SK-N-SH (cell line): Measurements from ENCODE around the gene AKAP6. TPM values are rescaled to one million over a fixed set of nuclear protein-coding genes. Genes with fewer than 3 reads are reported as not detected.

Experiments
- CTCF ChIA-PET: fragments of 300-600, 350-600 bp; formaldehyde crosslinking; extraction: SDS; loops from one replicate; lab custom pipeline; 2021; lab: Yijun Ruan, JAX
- POLR2A ChIA-PET: fragments of 350-600 bp; sonication (Branson Sonifier 250); formaldehyde crosslinking; extraction: SDS; loops from one replicate; lab custom pipeline; 2020; ENCODE audit warnings: antibody characterized with exemption, inconsistent platforms; lab: Yijun Ruan, JAX
- DNase-seq: peaks from one replicate; pipeline ENCODE4 v3.0.0; 2012
- H2AFZ ChIP-seq: fragments of 200-600 bp; sonication (generic); 2 replicates; pipeline ENCODE4 v1.8.1; 2016; ENCODE audit warnings: antibody characterized with exemption, mild to moderate bottlenecking, low read depth
- H3F3A ChIP-seq: fragments of 200-600 bp; sonication (generic); replicated peaks from 2 replicates; pipeline ENCODE3; 2016; ENCODE audit warnings: antibody characterized with exemption, mild to moderate bottlenecking; ENCODE audit not compliant: insufficient read depth
- H3K27ac ChIP-seq, 2 experiments: fragments of 200-500 bp in 1 of 2; fragments of 200-600 bp in 1 of 2; sonication (Bioruptor generic) in 1 of 2; sonication (generic), shearing (Covaris generic) in 1 of 2; 2 replicates each; pipeline versions ENCODE4 v1.5.1 to v1.6.1; 2014 to 2016; ENCODE audit warnings: low read depth in 2 of 2, inconsistent platforms in 1 of 2, low read length in 1 of 2, mild to moderate bottlenecking in 1 of 2, mixed read lengths in 1 of 2
- H3K27me3 ChIP-seq: fragments of 200-600 bp; sonication (generic), shearing (Covaris generic); 2 replicates; pipeline ENCODE4 v1.6.1; 2016; ENCODE audit warnings: mixed run types; ENCODE audit not compliant: insufficient read depth
- H3K36me3 ChIP-seq, 2 experiments: fragments of 200-500 bp in 1 of 2; fragments of 200-600 bp in 1 of 2; sonication (Bioruptor generic) in 1 of 2; sonication (generic) in 1 of 2; replicated peaks in 1 of 2; 2 replicates each; pipeline versions ENCODE3 to v1.5.1; 2014 to 2016; ENCODE audit warnings: low read length in 1 of 2, mild to moderate bottlenecking in 1 of 2; ENCODE audit not compliant: insufficient read depth in 2 of 2, control insufficient read depth in 1 of 2
- H3K4me1 ChIP-seq, 2 experiments: fragments of 200-500 bp in 1 of 2; fragments of 200-600 bp in 1 of 2; sonication (Bioruptor generic) in 1 of 2; sonication (generic), shearing (Covaris generic) in 1 of 2; 2 replicates each; pipeline versions ENCODE4 v1.5.1 to v1.6.1; 2014 to 2016; ENCODE audit warnings: low read depth in 1 of 2, low read length in 1 of 2, mixed run types in 1 of 2; ENCODE audit not compliant: insufficient read depth in 2 of 2, control insufficient read depth in 1 of 2
- H3K4me2 ChIP-seq: fragments of 200-600 bp; sonication (generic), shearing (Covaris generic); 2 replicates; pipeline ENCODE4 v1.6.1; 2017; ENCODE audit warnings: mixed run types
- H3K4me3 ChIP-seq, 2 experiments: fragments of 200-500 bp in 1 of 2; fragments of 200-600 bp in 1 of 2; sonication (Bioruptor generic) in 1 of 2; sonication (generic), shearing (Covaris generic) in 1 of 2; 2 replicates each; pipeline versions ENCODE4 v1.5.1 to v1.8.1; 2014 to 2016; ENCODE audit warnings: low read depth in 2 of 2, inconsistent platforms in 1 of 2, low read length in 1 of 2, mild to moderate bottlenecking in 1 of 2, mixed read lengths in 1 of 2, moderate library complexity in 1 of 2
- H3K79me2 ChIP-seq: fragments of 200-600 bp; sonication (generic); 2 replicates; pipeline ENCODE4 v1.8.1; 2017; ENCODE audit warnings: mild to moderate bottlenecking; ENCODE audit not compliant: insufficient read depth
- H3K9ac ChIP-seq: fragments of 200-600 bp; sonication (generic); 2 replicates; pipeline ENCODE4 v1.6.1; 2017; ENCODE audit warnings: mixed run types
- H3K9me2 ChIP-seq: fragments of 200-600 bp; sonication (generic); 2 replicates; pipeline ENCODE4 v1.6.1; 2017; ENCODE audit warnings: mixed run types
- H3K9me3 ChIP-seq: fragments of 200-600 bp; sonication (generic); 2 replicates; pipeline ENCODE4 v1.6.1; 2017; ENCODE audit warnings: mixed run types, mild to moderate bottlenecking, moderate library complexity
- H4K20me1 ChIP-seq: fragments of 200-600 bp; sonication (generic); 2 replicates; pipeline ENCODE4 v1.6.1; 2017; ENCODE audit warnings: mild to moderate bottlenecking, mixed run types; ENCODE audit not compliant: insufficient read depth
- CHD2 ChIP-seq: fragments of 150-350 bp; IDR thresholded peaks from 2 replicates; pipeline ENCODE4 v1.6.1; 2018; ENCODE audit warnings: low read length; ENCODE audit not compliant: partially characterized antibody
- ELF1 ChIP-seq: IDR thresholded peaks from 2 replicates; pipeline ENCODE4 v1.4.0; 2012
- EP300 ChIP-seq, 2 experiments: IDR thresholded peaks; 2 replicates each; pipeline versions ENCODE4 v1.4.0 to v1.6.1; 2012; ENCODE audit warnings: borderline replicate concordance in 1 of 2, low read depth in 1 of 2, low read length in 1 of 2
- EZH2phosphoT487 ChIP-seq: fragments of 200-600 bp; sonication (generic); IDR thresholded peaks from 2 replicates; pipeline ENCODE4 v1.6.1; 2017; ENCODE audit warnings: low read depth, mixed run types, mild to moderate bottlenecking, antibody characterized with exemption, moderate library complexity, borderline replicate concordance
- FOXJ3 ChIP-seq: sonication (generic); formaldehyde crosslinking; IDR thresholded peaks from 2 replicates; pipeline ENCODE4 v1.5.1; 2020; ENCODE audit warnings: mild to moderate bottlenecking, missing genetic modification reagents
- GABPA ChIP-seq: IDR thresholded peaks from 2 replicates; pipeline ENCODE4 v1.4.0; 2012; ENCODE audit warnings: low read depth, mild to moderate bottlenecking
- JUND ChIP-seq: IDR thresholded peaks from 2 replicates; pipeline ENCODE4 v1.4.0; 2012
- MEF2A ChIP-seq: IDR thresholded peaks from 2 replicates; pipeline ENCODE4 v1.4.0; 2012; ENCODE audit warnings: low read depth, borderline replicate concordance
- MXI1 ChIP-seq: IDR thresholded peaks from 2 replicates; pipeline ENCODE4 v1.6.1; 2012; ENCODE audit warnings: mild to moderate bottlenecking, low read depth, low read length, improper control_type of control experiment
- NFIC ChIP-seq: IDR thresholded peaks from 2 replicates; pipeline ENCODE4 v1.4.0; 2012; ENCODE audit warnings: borderline replicate concordance
- POLR2AphosphoS5 ChIP-seq: IDR thresholded peaks from 2 replicates; pipeline ENCODE4 v1.6.1; 2012; ENCODE audit warnings: low read depth, low read length
- RCOR1 ChIP-seq: fragments of 150-350 bp; IDR thresholded peaks from 2 replicates; pipeline ENCODE4 v1.6.1; 2017; ENCODE audit warnings: antibody characterized with exemption, low read length
- RFX5 ChIP-seq: IDR thresholded peaks from 2 replicates; pipeline ENCODE4 v1.6.1; 2012; ENCODE audit warnings: mild to moderate bottlenecking, improper control_type of control experiment, low read length
- TCF12 ChIP-seq: IDR thresholded peaks from 2 replicates; pipeline ENCODE4 v1.4.0; 2012
- TEAD4 ChIP-seq: IDR thresholded peaks from 2 replicates; pipeline ENCODE4 v1.4.0; 2012; ENCODE audit warnings: mild to moderate bottlenecking, borderline replicate concordance; ENCODE audit not compliant: insufficient read depth
- YY1 ChIP-seq: IDR thresholded peaks from 2 replicates; pipeline ENCODE4 v1.4.0; 2012; ENCODE audit warnings: low read depth, mild to moderate bottlenecking
- WGBS: methylation state at CpG from one replicate; pipeline ENCODE4 v1.1.6; 2017; ENCODE audit warnings: low lambda C conversion rate; 5-methylcytosine and 5-hydroxymethylcytosine counted together
- polyA plus RNA-seq, 3 experiments: library from polyadenylated mRNA; depleted of rRNA; stranded (reverse); fragments of >200 nt; gene quantifications; 2 replicates each; pipeline ENCODE4 v1.2.3, GENCODE V29; 2012
- TF ChIP-seq, protein P1 (sequence below): IDR thresholded peaks from 2 replicates; pipeline ENCODE4; 2012

AKAP6 gene
- polyA plus RNA-seq, 1 of the 3 experiments (the other 2 are of a cell fraction) = 1.7 TPM

GRCh38 chr14:32422440-32422839, 93.3 kb downstream of the AKAP6 start:
- no peaks in the 10 kb centered on the region for H3K27me3 ChIP-seq
- H3F3A ChIP-seq = peaks cover 30% of the 10 kb centered on the region
- H3K9ac ChIP-seq = no peak overlapping the region
- peak overlapping the region; percentile 11 to 74; a peak in 3 of 4 replicates for H3K27ac ChIP-seq
- H2AFZ ChIP-seq = no peak overlapping the region
- peaks cover 20 to 32% of the 10 kb centered on the region in 2 experiments; a peak in 3 of 4 replicates for H3K4me1 ChIP-seq
- ChIA-PET POLR2A (no interaction called here), CTCF (interaction anchor here (1.5 kb wide), 1 partner anchor 40 kb away, joined by 4 read pairs; no protein-coding TSS in a partner anchor)
- no peaks in the 10 kb centered on the region for H3K9me3 ChIP-seq
- no peaks in the 10 kb centered on the region for H3K9me2 ChIP-seq
- H3K36me3 ChIP-seq = no peaks in the 10 kb centered on the region
- no peak for TF ChIP-seq MEF2A
- TF ChIP-seq YY1 = no peak
- no peak for TF ChIP-seq FOXJ3 (CRISPR knock-in tag)
- TF ChIP-seq RCOR1 = no peak
- TF ChIP-seq EZH2phosphoT487 = no peak
- TF ChIP-seq, protein P1, sequence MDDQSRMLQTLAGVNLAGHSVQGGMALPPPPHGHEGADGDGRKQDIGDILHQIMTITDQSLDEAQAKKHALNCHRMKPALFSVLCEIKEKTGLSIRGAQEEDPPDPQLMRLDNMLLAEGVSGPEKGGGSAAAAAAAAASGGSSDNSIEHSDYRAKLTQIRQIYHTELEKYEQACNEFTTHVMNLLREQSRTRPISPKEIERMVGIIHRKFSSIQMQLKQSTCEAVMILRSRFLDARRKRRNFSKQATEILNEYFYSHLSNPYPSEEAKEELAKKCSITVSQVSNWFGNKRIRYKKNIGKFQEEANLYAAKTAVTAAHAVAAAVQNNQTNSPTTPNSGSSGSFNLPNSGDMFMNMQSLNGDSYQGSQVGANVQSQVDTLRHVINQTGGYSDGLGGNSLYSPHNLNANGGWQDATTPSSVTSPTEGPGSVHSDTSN = no peak
- TF ChIP-seq GABPA = no peak
- TF ChIP-seq TEAD4 = no peak
- TF ChIP-seq NFIC = no peak
- TF ChIP-seq TCF12 = no peak
- no peak for TF ChIP-seq EP300 (IDR thresholded peaks at IDR 0.05; ENCODE audit: borderline replicate concordance in 1 of 2, low read depth in 1 of 2, low read length in 1 of 2)
- TF ChIP-seq ELF1 = no peak
- no peak for TF ChIP-seq RFX5
- H3K79me2 ChIP-seq = no peaks in the 10 kb centered on the region
- no peak overlapping the region for H3K4me3 ChIP-seq
- H3K4me2 ChIP-seq = no peak overlapping the region
- no peak for DNase-seq
- H4K20me1 ChIP-seq = no peaks in the 10 kb centered on the region

DNA sequence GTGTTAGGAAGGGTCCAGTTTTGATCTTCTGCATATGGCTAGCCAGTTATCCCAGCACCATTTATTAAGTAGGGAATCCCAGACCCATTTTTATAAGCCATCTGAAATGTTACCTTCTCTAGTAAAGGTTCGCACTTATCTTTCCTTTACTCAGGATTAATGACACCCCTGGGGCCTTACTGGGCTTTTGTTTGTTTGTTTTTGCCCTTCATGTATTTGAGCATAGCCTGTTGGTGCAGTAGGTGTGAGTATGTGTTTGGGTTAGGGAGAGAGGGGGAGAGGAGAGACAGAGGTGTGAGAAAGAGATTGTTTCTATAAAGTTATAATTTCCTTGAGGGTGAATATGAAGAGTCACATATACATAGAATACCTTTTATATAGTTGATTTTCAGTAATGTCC, 96.9 kb downstream of the AKAP6 start:
- H3K27ac ChIP-seq = peak overlapping the region; percentile 74 to 79
- no peak overlapping the region; the same call in 1 of the 2 replicates for H2AFZ ChIP-seq
- H3K4me3 ChIP-seq = no peak overlapping the region
- H3K4me1 ChIP-seq = peaks cover 21 to 31% of the 10 kb centered on the region in 2 experiments; a peak in 3 of 4 replicates
- no peaks in the 10 kb centered on the region for H4K20me1 ChIP-seq
- no peaks in the 10 kb centered on the region for H3K9me3 ChIP-seq
- peak overlapping the region; percentile 69; the same call in 1 of the 2 replicates for H3K4me2 ChIP-seq
- peak overlapping the region; percentile 52; the same call in 1 of the 2 replicates for H3K9ac ChIP-seq
- POLR2A ChIA-PET = no interaction called here
- WGBS = 84% methylated on average over 1 of the region's 1 CpG
- H3K79me2 ChIP-seq = 0 out of 2 replicates have a peak, but pooled peaks cover 6% of the 10 kb centered on the region
- no peak for DNase-seq
- no peaks in the 10 kb centered on the region for H3K27me3 ChIP-seq
- no peak for TF ChIP-seq JUND
- TF ChIP-seq NFIC = no peak
- TF ChIP-seq MXI1 = no peak
- no peak for TF ChIP-seq TCF12
- no peak for TF ChIP-seq ELF1
- no peak for TF ChIP-seq CHD2
- TF ChIP-seq RCOR1 = no peak
- TF ChIP-seq TEAD4 = no peak
- TF ChIP-seq GABPA = no peak
- TF ChIP-seq POLR2AphosphoS5 = no peak
- no peak for TF ChIP-seq MEF2A
- no peak for TF ChIP-seq EP300 (IDR thresholded peaks at IDR 0.05; ENCODE audit: borderline replicate concordance in 1 of 2, low read depth in 1 of 2, low read length in 1 of 2)
- TF ChIP-seq, protein P1 = no peak
- no peaks in the 10 kb centered on the region for H3K9me2 ChIP-seq
- peaks cover 19% of the 10 kb centered on the region for H3F3A ChIP-seq
- CTCF ChIA-PET = no interaction called here
- H3K36me3 ChIP-seq = no peaks in the 10 kb centered on the region
